ENCODE data around the gene CD69.
"Not testable (repeated sequence)": the region's sequence is repeated elsewhere in the genome, so short reads cannot be mapped to it uniquely, and the experiment has no call there.

GRCh38 chr12:9739404-9740105, 21.1 kb downstream of the CD69 start:
- TF ChIP-seq CTCF, EZH2 (IDR thresholded peaks at IDR 0.05): not testable (repeated sequence)

Measured in neural progenitor cell (in vitro differentiated cells).